Activated naive CD8-positive, alpha-beta T cell treated with anti-CD3 and anti-CD28 coated beads, Interleukin-2, amount 50 U/mL, for 24 hours (primary cell): Measurements from ENCODE around the gene KDM2A.
"Not testable (repeated sequence)": the region's sequence is repeated elsewhere in the genome, so short reads cannot be mapped to it uniquely, and the experiment has no call there.

Experiments used
- ATAC-seq: fragments of 150-1000 bp; cut with Tn5 transposase; one replicate; pipeline ENCODE4 v1.10.0; 2021
- DNase-seq: peaks from one replicate; pipeline ENCODE4 v3.0.0; 2021
- H3K27ac Mint-ChIP-seq: one replicate; pipeline ENCODE4 v1.8.0; 2021; ENCODE audit warnings: mild to moderate bottlenecking, mixed read lengths
- H3K27me3 Mint-ChIP-seq: one replicate; pipeline ENCODE4 v1.8.0; 2021; ENCODE audit warnings: mixed read lengths
- H3K36me3 Mint-ChIP-seq: one replicate; pipeline ENCODE4 v1.8.0; 2021; ENCODE audit warnings: low read depth, mixed read lengths
- H3K4me1 Mint-ChIP-seq: one replicate; pipeline ENCODE4 v1.8.0; 2021; ENCODE audit warnings: mixed read lengths
- H3K4me3 Mint-ChIP-seq: one replicate; pipeline ENCODE4 v1.8.0; 2021; ENCODE audit warnings: mild to moderate bottlenecking, moderate library complexity, mixed read lengths
- H3K9me3 Mint-ChIP-seq: one replicate; pipeline ENCODE4 v1.8.0; 2021; ENCODE audit warnings: mixed read lengths

KDM2A gene

GRCh38 chr11:67102664-67103063 is 16.4 kb upstream of the KDM2A start:
- H3K36me3 Mint-ChIP-seq, result no peaks in the 10 kb centered on the region
- no peak overlapping the region for H3K27ac Mint-ChIP-seq
- peaks cover 30% of the 10 kb centered on the region for H3K4me1 Mint-ChIP-seq
- no peaks in the 10 kb centered on the region for H3K27me3 Mint-ChIP-seq
- ATAC-seq, result no peak
- no peak for DNase-seq
- no peaks in the 10 kb centered on the region for H3K9me3 Mint-ChIP-seq
- no peak overlapping the region for H3K4me3 Mint-ChIP-seq

GRCh38 chr11:67105964-67106363 is 13.1 kb upstream of the KDM2A start:
- Mint-ChIP-seq H3K36me3 (no peaks in the 10 kb centered on the region), H3K4me3 (no peak overlapping the region), H3K27me3 (no peaks in the 10 kb centered on the region), H3K27ac (no peak overlapping the region), H3K4me1 (peaks cover 19% of the 10 kb centered on the region), H3K9me3 (no peaks in the 10 kb centered on the region)
- ATAC-seq (no peak), DNase-seq (no peak)

GRCh38 chr11:67111261-67111660 is 7.8 kb upstream of the KDM2A start:
- no peaks in the 10 kb centered on the region for H3K9me3 Mint-ChIP-seq
- H3K27me3 Mint-ChIP-seq, result no peaks in the 10 kb centered on the region
- peaks cover 8% of the 10 kb centered on the region for H3K4me1 Mint-ChIP-seq
- H3K4me3 Mint-ChIP-seq, result no peak overlapping the region
- ATAC-seq (no peak), DNase-seq (no peak)
- H3K36me3 Mint-ChIP-seq, result no peaks in the 10 kb centered on the region
- H3K27ac Mint-ChIP-seq, result no peak overlapping the region

- no peaks in the 10 kb centered on the region for H3K36me3 Mint-ChIP-seq
- no peaks in the 10 kb centered on the region for H3K9me3 Mint-ChIP-seq
- no peak overlapping the region for H3K4me3 Mint-ChIP-seq
- DNase-seq (peak; percentile 16), ATAC-seq (no peak)
- H3K27me3 Mint-ChIP-seq, result no peaks in the 10 kb centered on the region
- peak overlapping the region; percentile 27 for H3K27ac Mint-ChIP-seq
- H3K4me1 Mint-ChIP-seq, result peaks cover 14% of the 10 kb centered on the region
Measured at GRCh38 chr11:67113231-67113721, 5.8 kb upstream of the KDM2A start.

- Mint-ChIP-seq H3K36me3 (no peaks in the 10 kb centered on the region), H3K4me1 (peaks cover 14% of the 10 kb centered on the region), H3K4me3 (no peak overlapping the region), H3K27me3 (no peaks in the 10 kb centered on the region), H3K27ac (no peak overlapping the region), H3K9me3 (no peaks in the 10 kb centered on the region)
- no peak for ATAC-seq
- no peak for DNase-seq
Measured at GRCh38 chr11:67114275-67114896, 4.7 kb upstream of the KDM2A start.

- Mint-ChIP-seq H3K9me3 (no peaks in the 10 kb centered on the region), H3K36me3 (peaks cover 12% of the 10 kb centered on the region), H3K4me1 (peaks cover 24% of the 10 kb centered on the region), H3K4me3 (peak overlapping the region; percentile 73), H3K27me3 (no peaks in the 10 kb centered on the region), H3K27ac (no peak overlapping the region)
- DNase-seq, result no peak
- no peak for ATAC-seq
Measured at GRCh38 chr11:67116758-67117105, 2.3 kb upstream of the KDM2A start.

- peaks cover 27% of the 10 kb centered on the region for H3K4me1 Mint-ChIP-seq
- H3K9me3 Mint-ChIP-seq, result no peaks in the 10 kb centered on the region
- no peaks in the 10 kb centered on the region for H3K27me3 Mint-ChIP-seq
- H3K4me3 Mint-ChIP-seq, result peak overlapping the region; percentile 73
- DNase-seq (no peak), ATAC-seq (no peak)
- peaks cover 15% of the 10 kb centered on the region for H3K36me3 Mint-ChIP-seq
- peak overlapping the region; percentile 68 for H3K27ac Mint-ChIP-seq
Measured at GRCh38 chr11:67117176-67117575, 1.9 kb upstream of the KDM2A start.

GRCh38 chr11:67117672-67118180 is 1.3 kb upstream of the KDM2A start:
- H3K27me3 Mint-ChIP-seq, result no peaks in the 10 kb centered on the region
- peaks cover 15% of the 10 kb centered on the region for H3K36me3 Mint-ChIP-seq
- peak overlapping the region; percentile 73 for H3K4me3 Mint-ChIP-seq
- H3K9me3 Mint-ChIP-seq, result no peaks in the 10 kb centered on the region
- peak overlapping the region; percentile 68 for H3K27ac Mint-ChIP-seq
- ATAC-seq, result peak; percentile 8
- H3K4me1 Mint-ChIP-seq, result peaks cover 27% of the 10 kb centered on the region
- peak; percentile 65 for DNase-seq

GRCh38 chr11:67118181-67118766 is 789 bp upstream of the KDM2A start:
- Mint-ChIP-seq H3K4me1 (peaks cover 28% of the 10 kb centered on the region), H3K9me3 (no peaks in the 10 kb centered on the region), H3K4me3 (peak overlapping the region; percentile 74), H3K27me3 (no peaks in the 10 kb centered on the region), H3K27ac (no peak overlapping the region), H3K36me3 (peaks cover 19% of the 10 kb centered on the region)
- ATAC-seq (peak; percentile 16), DNase-seq (peak; percentile 57)

GRCh38 chr11:67119585-67120391 is 725 bp downstream of the KDM2A start:
- ATAC-seq, result no peak
- H3K36me3 Mint-ChIP-seq, result peaks cover 26% of the 10 kb centered on the region

GRCh38 chr11:67120456-67120855 is 1.4 kb downstream of the KDM2A start:
- DNase-seq, result no peak
- peaks cover 32% of the 10 kb centered on the region for H3K4me1 Mint-ChIP-seq
- H3K4me3 Mint-ChIP-seq, result peak overlapping the region; percentile 95
- ATAC-seq, result no peak
- H3K36me3 Mint-ChIP-seq, result peaks cover 30% of the 10 kb centered on the region
- H3K27ac Mint-ChIP-seq, result peak overlapping the region; percentile 87
- H3K27me3 Mint-ChIP-seq, result no peaks in the 10 kb centered on the region
- no peaks in the 10 kb centered on the region for H3K9me3 Mint-ChIP-seq

More at GRCh38 chr11:67119585-67120391, 725 bp downstream of the KDM2A start:
- Mint-ChIP-seq H3K4me3 (peak overlapping the region; percentile 95), H3K27ac (peak overlapping the region; percentile 87), H3K4me1 (peaks cover 29% of the 10 kb centered on the region), H3K27me3 (no peaks in the 10 kb centered on the region), H3K9me3 (no peaks in the 10 kb centered on the region)
- peak; percentile 36 for DNase-seq

- H3K36me3 Mint-ChIP-seq, result peaks cover 30% of the 10 kb centered on the region
Measured at GRCh38 chr11:67120881-67121710, 2.0 kb downstream of the KDM2A start.

GRCh38 chr11:67123801-67124200 is 4.7 kb downstream of the KDM2A start:
- DNase-seq, H3K27ac Mint-ChIP-seq, H3K27me3 Mint-ChIP-seq, H3K9me3 Mint-ChIP-seq, H3K4me3 Mint-ChIP-seq, ATAC-seq: not testable (repeated sequence)
- Mint-ChIP-seq H3K4me1 (peaks cover 25% of the 10 kb centered on the region), H3K36me3 (peaks cover 32% of the 10 kb centered on the region)

More at GRCh38 chr11:67120881-67121710, 2.0 kb downstream of the KDM2A start:
- H3K4me3 Mint-ChIP-seq, result peak overlapping the region; percentile 95
- peak; percentile 34 for DNase-seq
- ATAC-seq, result no peak
- no peaks in the 10 kb centered on the region for H3K9me3 Mint-ChIP-seq
- peaks cover 32% of the 10 kb centered on the region for H3K4me1 Mint-ChIP-seq
- H3K27me3 Mint-ChIP-seq, result no peaks in the 10 kb centered on the region
- H3K27ac Mint-ChIP-seq, result peak overlapping the region; percentile 87

GRCh38 chr11:67126243-67126642 is 7.2 kb downstream of the KDM2A start:
- not testable (repeated sequence) for H3K27me3 Mint-ChIP-seq, ATAC-seq, H3K27ac Mint-ChIP-seq, H3K4me3 Mint-ChIP-seq, DNase-seq, H3K9me3 Mint-ChIP-seq
- Mint-ChIP-seq H3K36me3 (peaks cover 29% of the 10 kb centered on the region), H3K4me1 (peaks cover 21% of the 10 kb centered on the region)
